Neural progenitor cell (in vitro differentiated cells): ENCODE results near the gene LRIG3.

Experiments
- CTCF ChIP-seq: fragments of 200-600 bp; sonication (generic); IDR thresholded peaks from 2 replicates; pipeline ENCODE4 v1.5.1; 2017; ENCODE audit warnings: antibody characterized with exemption, mild to moderate bottlenecking
- EZH2 ChIP-seq: fragments of 200-600 bp; sonication (generic); IDR thresholded peaks from 2 replicates; pipeline ENCODE4 v1.6.1; 2017; ENCODE audit warnings: antibody characterized with exemption, mild to moderate bottlenecking, moderate library complexity
- EZH2phosphoT487 ChIP-seq: fragments of 200-600 bp; sonication (generic); IDR thresholded peaks from 2 replicates; pipeline ENCODE4 v1.6.1; 2017; ENCODE audit warnings: antibody characterized with exemption

- no peak for TF ChIP-seq CTCF
- TF ChIP-seq EZH2phosphoT487, result no peak
- TF ChIP-seq EZH2, result no peak
Observed at GRCh38 chr12:58927120-58927519, 6.8 kb upstream of the LRIG3 start.
